Neural progenitor cell (in vitro differentiated cells): ENCODE results near the gene ADGRD1.

Source experiments
- EZH2 ChIP-seq: fragments of 200-600 bp; sonication (generic); IDR thresholded peaks from 2 replicates; pipeline ENCODE4 v1.6.1; 2017; ENCODE audit warnings: antibody characterized with exemption, mild to moderate bottlenecking, moderate library complexity
- EZH2phosphoT487 ChIP-seq: fragments of 200-600 bp; sonication (generic); IDR thresholded peaks from 2 replicates; pipeline ENCODE4 v1.6.1; 2017; ENCODE audit warnings: antibody characterized with exemption
- TF ChIP-seq, protein P1 (sequence below): fragments of 200-600 bp; sonication (generic); IDR thresholded peaks from 2 replicates; pipeline ENCODE4 v1.5.1; 2017; ENCODE audit warnings: antibody characterized with exemption, mild to moderate bottlenecking

DNA sequence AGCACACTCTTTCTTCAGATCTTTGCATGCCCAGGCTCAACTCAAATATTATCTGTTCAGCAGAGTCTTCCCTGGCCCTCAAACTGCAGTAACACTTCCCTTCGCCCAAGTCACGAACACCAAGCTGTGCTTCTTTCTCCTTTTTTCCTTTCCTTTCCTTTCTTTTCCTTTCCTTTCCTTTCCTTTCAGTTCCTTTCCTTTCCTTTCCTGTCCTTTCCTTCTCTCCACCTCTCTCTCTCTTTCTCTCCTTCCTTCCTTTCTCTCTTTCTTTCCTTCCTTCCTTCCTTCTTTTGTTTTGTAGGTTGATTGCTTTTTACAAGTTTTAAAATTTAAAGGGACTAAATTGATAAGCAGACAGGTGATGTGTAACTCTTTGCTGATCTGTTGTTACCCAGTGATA is 19.0 kb upstream of the ADGRD1 start:
- TF ChIP-seq, protein P1, sequence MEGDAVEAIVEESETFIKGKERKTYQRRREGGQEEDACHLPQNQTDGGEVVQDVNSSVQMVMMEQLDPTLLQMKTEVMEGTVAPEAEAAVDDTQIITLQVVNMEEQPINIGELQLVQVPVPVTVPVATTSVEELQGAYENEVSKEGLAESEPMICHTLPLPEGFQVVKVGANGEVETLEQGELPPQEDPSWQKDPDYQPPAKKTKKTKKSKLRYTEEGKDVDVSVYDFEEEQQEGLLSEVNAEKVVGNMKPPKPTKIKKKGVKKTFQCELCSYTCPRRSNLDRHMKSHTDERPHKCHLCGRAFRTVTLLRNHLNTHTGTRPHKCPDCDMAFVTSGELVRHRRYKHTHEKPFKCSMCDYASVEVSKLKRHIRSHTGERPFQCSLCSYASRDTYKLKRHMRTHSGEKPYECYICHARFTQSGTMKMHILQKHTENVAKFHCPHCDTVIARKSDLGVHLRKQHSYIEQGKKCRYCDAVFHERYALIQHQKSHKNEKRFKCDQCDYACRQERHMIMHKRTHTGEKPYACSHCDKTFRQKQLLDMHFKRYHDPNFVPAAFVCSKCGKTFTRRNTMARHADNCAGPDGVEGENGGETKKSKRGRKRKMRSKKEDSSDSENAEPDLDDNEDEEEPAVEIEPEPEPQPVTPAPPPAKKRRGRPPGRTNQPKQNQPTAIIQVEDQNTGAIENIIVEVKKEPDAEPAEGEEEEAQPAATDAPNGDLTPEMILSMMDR, result no peak
- TF ChIP-seq EZH2 (no peak), EZH2phosphoT487 (no peak)
